Skeletal muscle tissue (tissue), 4 donors: ENCODE results near the gene KLK8. TPM values are rescaled to one million over a fixed set of nuclear protein-coding genes. Genes with fewer than 3 reads are reported as not detected.

Experiments used
- H3K27ac ChIP-seq: one replicate; pipeline ENCODE4 v1.7.0; 2013; ENCODE audit warnings: mild to moderate bottlenecking, low read depth, low read length, inconsistent platforms
- H3K27me3 ChIP-seq, 3 donors: one replicate each; pipeline ENCODE4 v1.7.0; 2013; ENCODE audit warnings: low read length in 3 of 3; ENCODE audit not compliant: control insufficient read depth in 3 of 3, insufficient read depth in 3 of 3
- H3K36me3 ChIP-seq, 3 donors: one replicate each; pipeline ENCODE4 v1.7.0; 2013; ENCODE audit warnings: low read length in 3 of 3; ENCODE audit not compliant: control insufficient read depth in 3 of 3, insufficient read depth in 3 of 3
- H3K4me1 ChIP-seq, 3 donors: one replicate each; pipeline ENCODE4 v1.7.0; 2013; ENCODE audit warnings: low read length in 3 of 3, mild to moderate bottlenecking in 3 of 3; ENCODE audit not compliant: control insufficient read depth in 3 of 3, insufficient read depth in 3 of 3
- H3K4me3 ChIP-seq, 3 donors: one replicate each; pipeline ENCODE4 v1.7.0; 2013; ENCODE audit warnings: low read length in 3 of 3
- H3K9ac ChIP-seq, 3 donors: one replicate each; pipeline ENCODE4 v1.7.0; 2013; ENCODE audit warnings: low read length in 3 of 3, mild to moderate bottlenecking in 3 of 3, moderate library complexity in 2 of 3, low read depth in 1 of 3
- H3K9me3 ChIP-seq, 3 donors: one replicate each; pipeline ENCODE4 v1.7.0; 2013; ENCODE audit warnings: low read length in 3 of 3; ENCODE audit not compliant: control insufficient read depth in 3 of 3
- total RNA-seq: library from RNA; depleted of rRNA; stranded (reverse); fragments of >200 nt; gene quantifications from one replicate; pipeline ENCODE4 v1.2.3, GENCODE V29; 2014
- donor health status: Osteomylitis.

Gene KLK8, protein sequence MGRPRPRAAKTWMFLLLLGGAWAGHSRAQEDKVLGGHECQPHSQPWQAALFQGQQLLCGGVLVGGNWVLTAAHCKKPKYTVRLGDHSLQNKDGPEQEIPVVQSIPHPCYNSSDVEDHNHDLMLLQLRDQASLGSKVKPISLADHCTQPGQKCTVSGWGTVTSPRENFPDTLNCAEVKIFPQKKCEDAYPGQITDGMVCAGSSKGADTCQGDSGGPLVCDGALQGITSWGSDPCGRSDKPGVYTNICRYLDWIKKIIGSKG
- total RNA-seq, result not detected

DNA sequence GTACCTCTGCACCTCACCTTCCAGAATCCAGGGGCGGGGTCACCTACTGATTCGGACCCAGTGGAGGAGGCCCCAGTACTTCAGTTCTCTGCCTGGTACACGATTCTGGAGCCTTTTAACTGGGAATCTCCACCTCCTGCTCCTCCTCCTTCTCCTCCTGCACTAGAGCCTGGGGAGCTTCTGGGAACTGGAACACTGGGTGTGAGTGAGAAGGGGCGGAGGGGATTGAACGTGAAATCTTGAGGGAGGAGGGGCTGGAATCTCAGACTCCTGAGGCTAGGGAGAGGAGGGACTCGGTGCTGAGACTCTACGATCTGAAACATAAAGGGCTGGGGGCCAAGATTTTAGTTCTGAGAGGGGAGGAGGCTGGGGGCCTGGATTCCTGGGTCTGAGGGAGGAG lies at the start of gene KLK8:
KLK8 (minus strand) TSS at position 90 of the 400 bp plus-strand sequence. CDS start 437 bp downstream, outside the sequence.
- H3K9ac ChIP-seq, result no peak within 1 kb of the TSS
- H3K27ac ChIP-seq, result no peak within 1 kb of the TSS
- H3K4me1 ChIP-seq, result no peaks in the 10 kb centered on the region
- H3K27me3 ChIP-seq, result peaks cover 0 to 28% (median 17%) of the 10 kb centered on the region in 3 donors
- H3K4me3 ChIP-seq, result no peak within 1 kb of the TSS
- H3K36me3 ChIP-seq, result no peaks in the 10 kb centered on the region
- peaks cover 0 to 4% (median 0%) of the 10 kb centered on the region in 3 donors for H3K9me3 ChIP-seq

- Histone ChIP-seq H3K9me3 (no peaks in the 10 kb centered on the region), H3K4me3 (no peak overlapping the region), H3K9ac (no peak overlapping the region), H3K27me3 (no peaks in the 10 kb centered on the region), H3K36me3 (no peaks in the 10 kb centered on the region), H3K27ac (no peak overlapping the region), H3K4me1 (no peaks in the 10 kb centered on the region)
These were observed 45.6 kb upstream of the KLK8 start for GRCh38 chr19:51047031-51047335.

GRCh38 chr19:51044327-51044726 lies 42.9 kb upstream of the KLK8 start:
- no peaks in the 10 kb centered on the region for H3K36me3 ChIP-seq
- H3K9me3 ChIP-seq, result no peaks in the 10 kb centered on the region
- H3K27ac ChIP-seq, result no peak overlapping the region
- H3K4me3 ChIP-seq, result no peak overlapping the region
- no peak overlapping the region for H3K9ac ChIP-seq
- no peaks in the 10 kb centered on the region for H3K27me3 ChIP-seq
- no peaks in the 10 kb centered on the region for H3K4me1 ChIP-seq

DNA sequence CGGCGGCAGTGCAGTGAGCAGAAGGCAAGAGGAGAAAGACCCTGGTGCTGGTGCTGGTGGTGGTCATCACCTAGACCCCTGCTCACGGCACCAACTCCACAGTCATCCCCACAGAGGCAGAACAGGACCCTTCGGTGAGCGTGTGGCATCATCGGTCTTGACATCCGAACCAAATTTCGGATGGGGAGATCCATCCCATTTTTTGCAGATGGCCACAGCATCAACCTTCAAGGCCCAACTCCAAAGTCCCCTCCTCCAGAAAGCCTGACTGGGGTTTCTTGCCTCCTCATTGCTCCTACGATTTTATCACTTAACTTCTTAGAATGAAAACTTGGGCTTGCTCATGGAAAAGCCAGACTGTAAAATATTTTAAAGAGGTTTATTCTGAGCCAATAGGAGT lies 42.1 kb upstream of the KLK8 start:
- H3K27me3 ChIP-seq, result no peaks in the 10 kb centered on the region
- no peak overlapping the region for H3K27ac ChIP-seq
- H3K9ac ChIP-seq, result no peak overlapping the region
- H3K4me1 ChIP-seq, result no peaks in the 10 kb centered on the region
- H3K4me3 ChIP-seq, result no peak overlapping the region
- no peaks in the 10 kb centered on the region for H3K9me3 ChIP-seq
- no peaks in the 10 kb centered on the region for H3K36me3 ChIP-seq

GRCh38 chr19:51040151-51040550 lies 38.7 kb upstream of the KLK8 start:
- Histone ChIP-seq H3K4me3 (no peak overlapping the region), H3K9ac (no peak overlapping the region), H3K4me1 (no peaks in the 10 kb centered on the region), H3K9me3 (no peaks in the 10 kb centered on the region), H3K27me3 (no peaks in the 10 kb centered on the region), H3K36me3 (no peaks in the 10 kb centered on the region), H3K27ac (no peak overlapping the region)

DNA sequence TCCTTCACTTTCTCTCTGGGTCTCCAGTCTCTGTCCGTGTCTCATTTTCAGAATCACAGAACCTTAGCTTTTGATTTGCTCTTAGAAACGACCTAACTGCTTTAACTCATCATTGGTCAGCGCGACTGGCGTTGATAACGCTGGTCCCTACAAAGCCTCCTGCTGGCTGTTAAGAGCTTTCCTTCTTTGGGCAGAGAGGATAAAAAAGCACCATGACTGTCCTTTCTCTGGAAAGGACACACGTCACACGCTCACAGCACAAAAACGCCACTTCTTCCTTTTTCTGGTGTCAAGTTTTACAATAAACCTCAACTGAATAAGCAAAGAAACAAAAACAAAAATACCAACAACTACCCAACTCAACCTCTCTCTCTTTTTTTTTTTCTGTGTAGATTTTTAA lies 35.1 kb upstream of the KLK8 start:
- Histone ChIP-seq H3K4me3 (no peak overlapping the region), H3K9ac (no peak overlapping the region), H3K27ac (no peak overlapping the region), H3K27me3 (peaks cover 0 to 5% (median 0%) of the 10 kb centered on the region in 3 donors), H3K4me1 (no peaks in the 10 kb centered on the region), H3K36me3 (no peaks in the 10 kb centered on the region), H3K9me3 (peaks cover 0 to 2% (median 0%) of the 10 kb centered on the region in 3 donors)

- Histone ChIP-seq H3K9me3 (peaks cover 0 to 2% (median 0%) of the 10 kb centered on the region in 3 donors), H3K27ac (no peak within 1 kb of the TSS), H3K36me3 (no peaks in the 10 kb centered on the region), H3K9ac (no peak within 1 kb of the TSS), H3K27me3 (peaks cover 0 to 9% (median 0%) of the 10 kb centered on the region in 3 donors), H3K4me1 (no peaks in the 10 kb centered on the region), H3K4me3 (no peak within 1 kb of the TSS)
These were observed 33.3 kb upstream of the KLK8 start, which contains the start of gene KLK12 for GRCh38 chr19:51034704-51035103. Gene KLK12 (minus strand): TSS chr19:51035002. CDS start chr19:51034621, 381 bp downstream.

DNA sequence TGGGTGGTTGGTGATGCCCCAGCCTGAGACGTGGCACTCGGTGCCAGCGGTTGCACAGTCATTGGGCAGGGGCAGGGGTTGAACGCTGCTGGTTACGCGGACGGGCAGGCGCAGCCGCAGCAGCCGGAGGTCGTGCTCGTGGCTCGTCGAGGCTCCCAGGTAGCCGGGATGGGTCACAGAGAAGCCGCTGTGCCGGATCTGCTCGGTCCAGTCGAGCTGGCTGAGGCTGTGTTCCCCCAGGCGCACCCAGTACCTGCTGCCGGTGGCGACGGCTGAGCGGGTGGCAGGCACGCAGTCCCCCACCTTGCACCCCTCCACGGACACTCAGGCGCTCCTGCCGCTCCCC lies 30.4 kb upstream of the KLK8 start:
- H3K4me1 ChIP-seq, result no peaks in the 10 kb centered on the region
- H3K9me3 ChIP-seq, result peaks cover 0 to 2% (median 0%) of the 10 kb centered on the region in 3 donors
- no peak overlapping the region for H3K27ac ChIP-seq
- peaks cover 4 to 14% (median 7%) of the 10 kb centered on the region in 3 donors for H3K27me3 ChIP-seq
- H3K36me3 ChIP-seq, result no peaks in the 10 kb centered on the region
- no peak overlapping the region for H3K4me3 ChIP-seq
- H3K9ac ChIP-seq, result no peak overlapping the region

GRCh38 chr19:51031220-51031879 lies 29.9 kb upstream of the KLK8 start:
- Histone ChIP-seq H3K9me3 (peaks cover 0 to 2% (median 0%) of the 10 kb centered on the region in 3 donors), H3K27me3 (peaks cover 4 to 17% (median 7%) of the 10 kb centered on the region in 3 donors), H3K9ac (no peak overlapping the region), H3K27ac (no peak overlapping the region), H3K4me1 (no peaks in the 10 kb centered on the region), H3K4me3 (no peak overlapping the region), H3K36me3 (no peaks in the 10 kb centered on the region)

DNA sequence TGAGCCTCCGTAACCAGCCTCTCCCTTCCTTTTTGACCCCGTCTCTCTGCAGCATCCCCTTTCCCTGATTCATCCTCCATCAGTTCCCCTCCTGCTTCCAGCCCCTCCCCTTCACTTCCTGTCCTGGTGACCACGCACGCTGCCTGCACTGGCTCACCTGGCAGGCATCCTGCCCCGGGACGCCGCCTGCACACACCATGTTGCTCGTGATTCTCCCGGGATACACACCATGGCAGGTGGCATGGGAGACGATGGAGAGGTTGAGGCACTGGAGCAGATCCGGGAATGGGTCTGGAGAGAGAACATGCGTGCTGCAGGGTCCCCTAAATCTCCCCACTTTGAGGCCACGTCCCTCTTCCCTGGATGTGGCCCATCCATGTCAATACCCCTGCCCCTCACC lies 29.2 kb upstream of the KLK8 start:
- H3K27me3 ChIP-seq, result peaks cover 4 to 20% (median 11%) of the 10 kb centered on the region in 3 donors
- no peak overlapping the region for H3K9ac ChIP-seq
- H3K4me1 ChIP-seq, result no peaks in the 10 kb centered on the region
- no peak overlapping the region for H3K27ac ChIP-seq
- no peaks in the 10 kb centered on the region for H3K36me3 ChIP-seq
- no peak overlapping the region for H3K4me3 ChIP-seq
- peaks cover 0 to 2% (median 0%) of the 10 kb centered on the region in 3 donors for H3K9me3 ChIP-seq
